ENCODE measurements around the gene TGIF1. TPM values are rescaled to one million over a fixed set of nuclear protein-coding genes. Genes with fewer than 3 reads are reported as not detected.
"Not testable (repeated sequence)": the region's sequence is repeated elsewhere in the genome, so short reads cannot be mapped to it uniquely, and the experiment has no call there.

Gene TGIF1
- total RNA-seq, 2 experiments from 2014 or later, result 18.8 to 21.2 TPM

DNA sequence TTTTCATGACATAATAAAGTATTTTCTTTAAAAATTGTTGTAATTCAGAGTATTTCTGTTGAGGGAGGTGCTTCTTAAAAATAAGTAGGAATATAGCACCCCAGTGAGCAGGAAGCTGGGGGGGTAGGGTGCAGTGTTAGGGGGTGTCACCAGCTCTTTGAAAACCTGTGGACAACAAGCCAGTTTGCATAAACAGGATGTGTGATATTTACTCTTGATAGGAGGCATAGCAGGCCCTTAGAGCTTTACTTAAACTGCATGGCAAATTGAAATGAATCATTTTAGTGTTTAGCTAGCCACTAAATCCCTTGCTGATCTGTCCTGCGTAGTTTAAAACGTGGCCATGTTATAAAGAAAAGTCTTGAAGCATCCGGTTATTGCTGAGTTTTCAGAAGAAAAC is 8.4 kb downstream of the TGIF1 start:
- no peak overlapping the region for H3K4me3 Mint-ChIP-seq
- H3K4me1 Mint-ChIP-seq, result peaks cover 42% of the 10 kb centered on the region
- H3K27me3 Mint-ChIP-seq, result no peaks in the 10 kb centered on the region
- H3K9me3 Mint-ChIP-seq, result peaks cover 5% of the 10 kb centered on the region
- no peak for DNase-seq
- H3K27ac Mint-ChIP-seq, result no peak overlapping the region
- peaks cover 46% of the 10 kb centered on the region for H3K36me3 Mint-ChIP-seq

DNA sequence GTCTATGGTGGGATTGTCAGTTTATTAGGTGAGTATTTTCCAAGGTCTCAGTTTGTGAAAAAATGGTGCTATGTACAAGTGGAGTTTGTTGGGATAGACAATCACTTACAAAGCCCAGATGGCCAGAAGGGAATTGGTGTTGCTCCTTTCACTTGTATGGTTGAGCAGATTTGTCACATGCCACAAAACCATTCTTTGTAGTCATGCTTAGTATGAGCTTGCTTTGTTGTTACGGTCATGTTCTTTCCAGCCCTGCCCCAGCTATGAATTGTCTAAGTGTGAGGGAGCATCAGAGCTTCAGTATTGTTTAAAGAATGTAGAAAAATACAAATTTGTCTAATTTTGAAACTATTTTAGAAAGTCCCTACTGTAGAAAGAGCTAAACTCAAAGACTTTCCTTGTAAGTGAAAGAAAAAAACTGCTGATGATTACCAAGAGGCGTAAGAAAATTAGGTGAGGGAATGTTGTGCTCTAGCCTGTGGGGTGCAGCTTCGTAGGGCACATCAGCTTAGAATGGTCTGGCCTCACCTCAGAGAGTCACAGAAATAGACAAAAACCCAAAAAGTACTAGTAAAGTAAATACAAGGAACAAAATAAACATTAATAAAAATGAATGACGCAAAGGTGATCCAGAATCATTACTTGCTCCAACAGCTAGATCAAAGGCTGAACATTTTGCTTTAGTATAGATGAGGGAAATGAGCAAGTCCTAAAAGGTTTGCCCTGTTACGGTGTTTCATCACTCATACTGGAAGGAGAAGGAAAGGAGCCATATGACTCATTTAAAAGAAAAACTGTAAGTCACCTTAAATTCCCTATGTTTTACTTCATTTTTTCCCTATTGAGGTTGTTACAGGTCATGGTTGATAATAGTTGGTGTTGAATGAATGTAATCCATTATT is 9.2 kb downstream of the TGIF1 start:
- Mint-ChIP-seq H3K9me3 (peaks cover 5% of the 10 kb centered on the region), H3K27me3 (no peaks in the 10 kb centered on the region), H3K36me3 (peaks cover 46% of the 10 kb centered on the region), H3K4me3 (no peak overlapping the region), H3K27ac (peak overlapping the region; percentile 42), H3K4me1 (peaks cover 36% of the 10 kb centered on the region)
- DNase-seq, result no peak

DNA sequence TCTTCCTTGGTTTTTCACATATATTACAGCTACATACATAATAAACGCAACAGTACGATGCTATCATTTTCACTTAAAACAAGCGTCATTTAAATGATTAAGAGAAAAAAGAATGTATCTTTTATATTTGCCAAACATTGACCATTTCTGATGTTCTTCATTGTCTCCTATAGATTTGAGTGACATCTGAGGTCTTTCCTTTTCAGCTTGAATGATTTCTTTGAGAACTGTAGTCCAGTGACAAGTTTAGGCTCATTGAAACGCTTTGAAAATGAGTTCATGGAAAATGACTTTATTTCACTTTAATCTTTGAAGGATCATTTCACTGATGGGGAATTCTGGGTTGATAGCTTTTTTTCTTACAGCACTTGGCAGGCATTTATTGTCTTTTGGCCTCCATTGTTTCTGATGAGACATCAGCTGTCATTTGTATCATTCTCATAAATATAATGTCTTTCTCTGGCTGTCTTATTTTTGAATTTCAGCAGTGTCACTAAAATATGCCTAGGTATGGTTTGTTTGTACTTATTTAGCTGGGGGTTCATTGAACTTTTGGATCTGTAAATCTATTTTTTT is 10.9 kb downstream of the TGIF1 start:
- H3K4me1 Mint-ChIP-seq, result peaks cover 25% of the 10 kb centered on the region
- no peak overlapping the region for H3K27ac Mint-ChIP-seq
- no peak overlapping the region for H3K4me3 Mint-ChIP-seq
- no peaks in the 10 kb centered on the region for H3K27me3 Mint-ChIP-seq
- no peak for DNase-seq
- H3K36me3 Mint-ChIP-seq, result peaks cover 45% of the 10 kb centered on the region
- peaks cover 5% of the 10 kb centered on the region for H3K9me3 Mint-ChIP-seq

DNA sequence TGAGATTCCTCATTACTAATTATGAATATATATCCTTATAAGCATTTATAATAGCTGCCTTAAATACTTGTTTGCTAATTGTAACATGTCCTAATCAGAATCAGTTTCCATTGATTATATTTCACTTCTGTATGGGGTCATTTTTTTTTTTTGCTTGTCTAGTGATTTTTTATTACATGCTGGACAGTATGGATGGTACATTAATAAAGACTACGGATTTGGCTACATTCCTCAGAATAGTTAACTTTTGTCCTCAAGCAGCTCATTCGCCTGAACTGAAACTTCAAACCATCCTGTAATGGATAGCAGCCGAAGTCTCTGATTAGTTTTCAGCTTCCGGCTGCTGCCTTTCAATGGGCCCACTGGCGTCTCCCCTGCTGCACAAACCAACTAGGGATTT is 11.7 kb downstream of the TGIF1 start:
- Mint-ChIP-seq H3K27ac (no peak overlapping the region), H3K36me3 (peaks cover 40% of the 10 kb centered on the region), H3K27me3 (no peaks in the 10 kb centered on the region), H3K9me3 (peaks cover 5% of the 10 kb centered on the region), H3K4me1 (peaks cover 32% of the 10 kb centered on the region), H3K4me3 (no peak overlapping the region)
- no peak for DNase-seq

DNA sequence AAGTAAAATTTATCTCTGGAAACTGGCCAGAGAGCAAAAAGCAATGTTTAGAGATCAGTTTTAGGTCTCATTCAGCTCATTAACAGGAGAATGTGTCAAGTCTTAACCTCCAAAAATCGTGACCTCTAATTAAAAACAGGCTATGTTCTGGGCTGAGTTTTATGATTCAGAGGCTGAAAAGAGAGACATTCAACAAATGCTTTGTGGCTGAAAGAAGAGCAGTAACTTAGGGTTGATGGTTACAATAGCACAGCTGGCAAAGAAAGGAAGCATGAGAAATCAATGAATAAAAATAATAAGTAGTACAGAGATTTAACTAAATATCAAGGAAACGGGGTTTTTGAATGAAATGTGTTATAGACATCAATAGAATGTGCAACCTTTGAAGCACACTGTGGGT is 13.1 kb downstream of the TGIF1 start:
- no peak overlapping the region for H3K4me3 Mint-ChIP-seq
- H3K9me3 Mint-ChIP-seq, result peaks cover 5% of the 10 kb centered on the region
- H3K27me3 Mint-ChIP-seq, result no peaks in the 10 kb centered on the region
- no peak for DNase-seq
- peaks cover 30% of the 10 kb centered on the region for H3K4me1 Mint-ChIP-seq
- no peak overlapping the region for H3K27ac Mint-ChIP-seq
- peaks cover 29% of the 10 kb centered on the region for H3K36me3 Mint-ChIP-seq

DNA sequence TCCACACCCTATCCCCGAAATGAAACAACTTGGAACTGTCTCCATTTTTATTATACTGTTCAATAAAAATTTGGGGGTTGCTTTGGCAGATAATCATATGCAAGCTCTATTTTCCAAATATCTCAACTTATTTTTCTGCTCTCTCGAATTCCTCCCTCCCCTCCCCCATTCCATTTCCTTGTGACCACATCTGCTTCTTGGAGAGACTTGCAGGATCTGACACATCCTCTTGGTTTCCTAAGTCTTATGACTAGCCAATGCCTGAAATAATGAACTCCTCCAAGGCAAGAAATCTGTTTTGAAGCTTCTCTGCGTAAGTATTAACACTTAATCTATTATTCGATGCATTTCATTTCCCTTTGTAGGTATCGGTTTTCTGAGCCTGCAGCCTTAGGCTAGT is 16.1 kb downstream of the TGIF1 start:
- H3K4me3 Mint-ChIP-seq, result no peak overlapping the region
- peaks cover 20% of the 10 kb centered on the region for H3K4me1 Mint-ChIP-seq
- DNase-seq, result no peak
- H3K27me3 Mint-ChIP-seq, result no peaks in the 10 kb centered on the region
- no peak overlapping the region for H3K27ac Mint-ChIP-seq
- H3K9me3 Mint-ChIP-seq, result peaks cover 1% of the 10 kb centered on the region
- H3K36me3 Mint-ChIP-seq, result peaks cover 12% of the 10 kb centered on the region

DNA sequence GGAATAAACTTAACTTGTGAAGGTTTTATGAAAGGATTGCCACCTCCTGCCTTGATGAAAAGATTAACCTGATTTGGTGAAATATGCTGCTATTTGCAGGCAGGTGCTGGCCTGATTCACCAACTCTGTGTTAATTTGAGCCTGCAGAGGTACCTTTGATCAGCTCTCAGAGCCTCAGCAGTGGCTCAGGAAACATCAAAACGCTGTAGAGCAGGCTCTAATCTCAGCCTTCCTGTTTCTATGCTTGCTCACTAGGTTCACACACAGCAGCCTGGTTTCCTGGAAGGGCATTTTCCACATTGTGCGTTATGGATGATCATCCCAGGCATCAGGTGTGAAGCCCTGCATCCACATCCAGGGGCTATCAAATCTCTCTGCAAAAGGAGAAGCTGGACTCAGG is 16.9 kb downstream of the TGIF1 start:
- Mint-ChIP-seq H3K27me3 (no peaks in the 10 kb centered on the region), H3K4me3 (no peak overlapping the region), H3K27ac (no peak overlapping the region), H3K4me1 (peaks cover 20% of the 10 kb centered on the region), H3K36me3 (peaks cover 5% of the 10 kb centered on the region), H3K9me3 (no peaks in the 10 kb centered on the region)
- DNase-seq, result no peak

DNA sequence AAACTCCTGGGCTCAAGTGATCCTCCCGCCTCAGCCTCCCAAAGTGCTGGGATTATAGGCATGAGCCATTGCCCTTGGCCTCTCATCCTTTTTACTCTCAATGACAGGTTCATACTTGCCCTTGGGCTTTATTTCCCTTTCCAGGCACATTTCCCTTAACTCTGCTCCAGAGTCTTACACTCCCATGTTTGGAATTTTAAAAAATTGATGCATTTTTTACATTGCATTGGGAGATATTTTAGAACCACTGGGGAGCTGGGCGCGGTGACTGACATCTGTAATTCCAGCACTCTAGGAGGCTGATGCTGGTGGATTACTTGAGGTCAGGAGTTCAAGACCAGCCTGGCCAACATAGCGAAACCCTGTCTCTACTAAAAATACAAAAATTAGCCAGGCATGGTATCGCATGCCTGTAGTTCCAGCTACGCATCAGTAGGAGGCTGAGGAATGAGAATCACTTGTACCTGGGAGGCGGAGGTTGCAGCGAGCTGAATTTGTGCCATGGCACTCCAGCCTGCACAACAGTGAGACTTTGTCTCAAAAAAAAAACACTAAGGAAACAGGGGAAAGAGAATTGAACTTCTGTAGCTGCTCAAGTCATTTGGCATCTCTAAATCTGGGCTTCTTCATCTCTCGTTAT is 18.2 kb downstream of the TGIF1 start:
- H3K4me1 Mint-ChIP-seq, result peaks cover 23% of the 10 kb centered on the region
- H3K27me3 Mint-ChIP-seq, result no peaks in the 10 kb centered on the region
- no peaks in the 10 kb centered on the region for H3K36me3 Mint-ChIP-seq
- no peak overlapping the region for H3K4me3 Mint-ChIP-seq
- DNase-seq, result no peak
- H3K27ac Mint-ChIP-seq, result no peak overlapping the region
- H3K9me3 Mint-ChIP-seq, result no peaks in the 10 kb centered on the region

DNA sequence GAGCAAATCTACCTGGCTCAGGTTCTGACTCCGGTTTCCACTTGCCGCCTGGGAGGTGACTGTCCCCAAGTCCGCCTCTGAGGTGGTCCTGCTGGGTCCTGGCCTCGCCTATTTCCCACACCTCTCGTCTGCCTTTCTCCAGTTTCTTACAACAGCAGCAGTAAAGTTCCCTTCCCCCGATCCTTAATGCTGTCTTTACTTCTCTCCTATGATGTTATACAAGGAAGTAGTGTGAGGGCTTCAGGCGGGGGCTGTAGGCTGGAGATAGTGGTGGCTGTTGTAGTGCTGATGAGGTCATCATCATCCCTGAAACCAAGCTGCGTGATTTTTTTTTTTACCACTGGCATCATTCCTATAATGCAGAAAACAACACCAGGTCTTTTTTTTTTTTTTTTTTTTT is 18.9 kb downstream of the TGIF1 start:
- Mint-ChIP-seq H3K4me3 (no peak overlapping the region), H3K4me1 (peaks cover 22% of the 10 kb centered on the region), H3K9me3 (no peaks in the 10 kb centered on the region), H3K36me3 (no peaks in the 10 kb centered on the region), H3K27ac (no peak overlapping the region), H3K27me3 (no peaks in the 10 kb centered on the region)
- DNase-seq, result no peak

DNA sequence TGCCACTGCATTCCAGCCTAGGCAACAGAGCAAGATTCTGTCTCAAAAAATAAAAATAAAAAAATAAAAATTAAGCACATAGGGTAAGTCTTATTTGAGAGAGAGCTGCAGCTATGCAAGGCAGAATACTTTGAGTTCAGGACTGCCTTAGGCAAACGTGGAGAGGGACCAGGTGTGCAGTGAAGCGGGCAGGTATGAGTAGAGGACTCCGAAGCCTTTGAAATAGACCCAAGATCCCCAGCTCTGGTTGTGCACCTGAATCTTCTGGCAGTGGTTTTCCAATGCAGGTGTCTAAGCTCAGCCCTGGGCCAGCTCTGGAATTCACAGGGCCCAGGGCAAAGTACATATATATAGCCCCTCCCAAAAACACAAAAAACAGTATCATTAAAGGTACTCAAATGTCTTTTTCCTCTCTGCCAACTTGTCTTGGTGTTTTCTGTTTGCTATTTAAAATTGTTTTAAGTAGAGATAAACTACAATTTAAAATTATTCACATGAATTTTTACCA is 21.2 kb downstream of the TGIF1 start:
- no peak overlapping the region for H3K27ac Mint-ChIP-seq
- H3K9me3 Mint-ChIP-seq, result no peaks in the 10 kb centered on the region
- no peak overlapping the region for H3K4me3 Mint-ChIP-seq
- peaks cover 20% of the 10 kb centered on the region for H3K4me1 Mint-ChIP-seq
- no peak for DNase-seq
- no peaks in the 10 kb centered on the region for H3K27me3 Mint-ChIP-seq
- H3K36me3 Mint-ChIP-seq, result no peaks in the 10 kb centered on the region

DNA sequence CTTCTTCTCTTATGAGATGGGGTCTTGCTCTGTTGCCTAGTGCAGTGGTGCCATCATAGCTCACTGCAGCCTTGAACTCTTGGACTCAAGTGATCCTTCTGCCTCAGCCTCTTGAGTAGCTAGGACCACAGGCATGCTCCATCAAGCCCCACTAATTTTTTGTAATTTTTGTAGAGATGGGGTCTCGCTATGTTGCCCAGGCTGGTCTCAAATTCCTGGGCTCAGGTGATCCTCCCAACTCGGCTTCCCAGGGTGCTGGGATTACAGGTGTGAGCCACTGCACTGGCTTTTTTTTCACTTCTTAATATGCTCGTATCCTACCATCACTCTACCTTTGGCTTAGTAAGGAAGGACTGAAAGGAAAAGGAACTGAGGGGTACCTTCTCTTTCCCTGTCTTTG is 22.1 kb downstream of the TGIF1 start:
- not testable (repeated sequence) for H3K4me3 Mint-ChIP-seq, H3K9me3 Mint-ChIP-seq, H3K27me3 Mint-ChIP-seq, DNase-seq, H3K27ac Mint-ChIP-seq, H3K36me3 Mint-ChIP-seq
- peaks cover 10% of the 10 kb centered on the region for H3K4me1 Mint-ChIP-seq

DNA sequence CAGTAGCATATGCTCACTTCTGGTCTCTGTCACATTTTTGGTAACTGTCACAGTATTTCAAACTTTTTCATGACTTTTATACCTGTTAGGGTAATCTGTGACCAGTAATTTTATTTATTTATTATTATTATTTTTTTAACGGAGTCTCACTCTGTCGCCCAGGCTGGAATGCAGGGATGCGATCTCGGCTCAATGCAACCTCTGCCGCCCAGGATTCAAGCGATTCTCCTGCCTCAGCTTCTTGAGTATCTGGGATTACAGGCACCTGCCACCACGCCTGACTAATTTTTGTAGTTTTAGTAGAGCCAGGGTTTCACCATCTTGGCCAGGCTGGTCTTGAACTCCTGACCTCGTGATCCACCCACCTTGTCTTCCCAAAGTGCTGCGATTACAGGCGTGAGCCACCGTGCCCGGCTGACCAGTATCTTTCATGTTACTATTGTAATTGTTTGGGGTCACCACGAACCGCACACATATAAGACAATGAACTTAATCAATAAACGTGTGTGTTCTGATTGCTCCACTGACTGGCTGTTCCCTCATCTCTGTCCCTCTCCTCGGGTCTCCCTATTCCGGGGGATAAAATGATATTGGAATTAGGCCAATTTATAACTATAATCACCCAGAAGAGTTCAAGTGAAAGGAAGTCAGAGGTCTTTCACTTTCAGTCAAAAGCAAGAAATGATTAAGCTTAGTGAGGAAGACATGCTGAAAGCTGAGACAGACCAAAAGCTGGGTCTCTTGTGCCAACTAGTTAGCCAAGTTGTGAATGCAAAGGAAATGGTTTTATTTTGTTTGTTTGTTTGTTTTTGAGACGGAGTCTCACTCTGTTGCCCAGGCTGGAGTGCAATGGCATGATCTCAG is 22.9 kb downstream of the TGIF1 start:
- Mint-ChIP-seq H3K4me3 (no peak overlapping the region), H3K4me1 (peaks cover 8% of the 10 kb centered on the region), H3K36me3 (no peaks in the 10 kb centered on the region), H3K27ac (no peak overlapping the region), H3K27me3 (no peaks in the 10 kb centered on the region), H3K9me3 (no peaks in the 10 kb centered on the region)
- DNase-seq, result no peak

DNA sequence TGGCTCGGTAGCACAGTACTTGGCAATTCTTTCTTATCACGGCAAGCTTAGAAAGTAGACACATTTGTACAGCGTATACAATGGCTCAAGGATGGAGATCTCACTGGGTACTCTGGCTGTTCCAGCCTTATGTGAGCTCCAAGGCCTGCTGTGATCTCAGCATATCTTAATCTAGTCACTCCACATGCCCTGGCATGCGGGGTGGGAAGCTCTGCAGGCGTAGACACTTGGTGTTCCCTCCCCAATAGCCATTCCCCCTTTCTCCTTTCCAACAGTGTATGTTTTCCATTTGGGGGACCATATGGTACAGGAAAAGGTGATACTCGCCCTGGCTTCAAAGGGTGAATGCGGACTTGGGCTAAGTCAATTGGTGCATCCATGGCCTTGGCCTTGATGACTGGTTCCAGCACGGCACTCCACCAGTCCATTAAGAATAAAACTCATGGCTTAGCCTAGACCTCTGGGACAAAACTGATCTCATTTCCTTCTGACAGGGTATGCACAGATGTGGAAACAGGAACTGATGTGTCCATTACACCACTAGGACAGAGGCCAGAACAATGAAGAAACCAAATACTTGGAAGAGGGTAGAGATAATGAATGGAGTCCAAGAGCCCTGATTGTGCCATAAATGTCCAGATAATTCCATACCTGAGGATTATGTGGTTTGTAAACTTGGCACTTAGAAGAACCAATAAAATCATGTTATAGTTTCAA is 28.4 kb downstream of the TGIF1 start:
- H3K36me3 Mint-ChIP-seq, result no peaks in the 10 kb centered on the region
- no peaks in the 10 kb centered on the region for H3K4me1 Mint-ChIP-seq
- H3K27me3 Mint-ChIP-seq, result no peaks in the 10 kb centered on the region
- no peak overlapping the region for H3K27ac Mint-ChIP-seq
- no peak overlapping the region for H3K4me3 Mint-ChIP-seq
- DNase-seq, result no peak
- no peaks in the 10 kb centered on the region for H3K9me3 Mint-ChIP-seq

DNA sequence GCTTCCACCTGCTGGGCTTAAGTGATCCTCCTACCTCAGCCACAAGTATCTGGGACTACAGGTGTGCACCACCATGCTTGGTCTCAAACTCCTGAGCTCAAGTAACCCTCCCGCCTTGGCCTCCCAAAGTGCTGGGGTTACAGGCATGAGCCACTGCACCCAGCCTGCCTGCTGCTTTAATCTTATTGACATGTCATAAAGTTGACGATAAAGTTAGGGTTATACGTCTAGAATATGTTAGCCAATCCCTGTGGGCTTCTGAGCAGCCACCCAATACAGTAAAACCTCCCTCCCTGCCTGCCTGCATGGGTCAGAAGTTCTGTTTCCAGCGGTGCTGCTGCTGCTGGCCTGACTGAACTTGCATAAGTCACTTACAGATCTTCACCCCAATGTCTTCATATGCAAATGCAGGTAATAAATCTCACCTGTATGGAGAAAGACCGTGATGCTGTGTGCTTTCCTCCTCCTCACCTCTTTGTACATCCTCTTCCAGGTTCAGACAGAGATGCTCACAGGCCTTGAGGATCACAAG is 30.1 kb downstream of the TGIF1 start:
- Mint-ChIP-seq H3K36me3 (no peaks in the 10 kb centered on the region), H3K9me3 (no peaks in the 10 kb centered on the region), H3K4me1 (no peaks in the 10 kb centered on the region), H3K4me3 (no peak overlapping the region), H3K27me3 (no peaks in the 10 kb centered on the region), H3K27ac (no peak overlapping the region)
- no peak for DNase-seq

All from activated naive CD8-positive, alpha-beta T cell treated with anti-CD3 and anti-CD28 coated beads for 36 hours (primary cell).